Mucosa of gallbladder (tissue), 1 donor: Measurements from ENCODE around the gene SPATA16. TPM values are rescaled to one million over a fixed set of nuclear protein-coding genes. Genes with fewer than 3 reads are reported as not detected.
"Not testable (repeated sequence)": the region's sequence is repeated elsewhere in the genome, so short reads cannot be mapped to it uniquely, and the experiment has no call there.

Source experiments
- DNase-seq: peaks from one replicate; pipeline ENCODE4 v3.0.0-alpha.2; 2020; ENCODE audit warnings: low spot score
- total RNA-seq: library from RNA; stranded (reverse); gene quantifications from one replicate; pipeline ENCODE4 v1.2.1, GENCODE V29; 2021
- donor health status: DM: no; HTN: no; CAD: no.

SPATA16 gene
- total RNA-seq, 1 donor from 2014 or later = not detected

DNA sequence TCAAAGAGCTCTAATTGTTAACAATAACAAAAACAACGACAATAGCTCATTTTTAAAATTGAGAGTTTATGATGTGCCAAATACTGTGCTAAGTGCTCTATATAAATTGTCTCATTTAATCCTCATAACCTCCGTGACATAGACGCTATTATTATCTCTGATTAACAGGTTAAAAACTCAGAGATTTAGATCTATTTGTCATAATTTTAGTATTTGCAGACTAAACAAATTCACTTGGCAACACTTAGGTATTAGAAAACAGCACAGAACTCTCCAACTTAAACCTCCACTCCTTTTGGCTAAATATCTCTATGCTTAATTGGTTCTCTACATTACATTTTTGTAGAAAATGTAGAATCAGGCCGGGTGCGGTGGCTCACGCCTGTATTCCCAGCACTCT lies 136.4 kb downstream of the SPATA16 start:
- no peak for DNase-seq

DNA sequence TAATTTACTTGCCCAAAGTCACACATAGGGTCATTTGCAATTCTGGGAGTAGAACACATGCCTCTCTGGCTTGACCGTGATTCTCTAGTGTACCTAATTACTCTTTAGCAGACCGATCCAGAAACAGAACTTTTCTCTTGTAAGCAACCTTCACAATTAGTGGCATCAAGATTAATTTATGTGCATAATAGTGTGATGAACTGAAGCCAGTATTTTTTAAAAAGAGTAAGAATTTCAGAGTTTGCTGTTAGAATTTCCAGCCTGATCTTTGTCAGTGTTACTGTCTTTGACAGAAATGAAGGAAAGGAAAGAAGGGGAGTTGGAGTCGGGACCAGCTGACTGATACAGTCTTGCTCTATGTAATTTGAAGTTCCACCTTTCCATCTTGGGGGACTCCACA lies 137.1 kb downstream of the SPATA16 start:
- DNase-seq = no peak

DNA sequence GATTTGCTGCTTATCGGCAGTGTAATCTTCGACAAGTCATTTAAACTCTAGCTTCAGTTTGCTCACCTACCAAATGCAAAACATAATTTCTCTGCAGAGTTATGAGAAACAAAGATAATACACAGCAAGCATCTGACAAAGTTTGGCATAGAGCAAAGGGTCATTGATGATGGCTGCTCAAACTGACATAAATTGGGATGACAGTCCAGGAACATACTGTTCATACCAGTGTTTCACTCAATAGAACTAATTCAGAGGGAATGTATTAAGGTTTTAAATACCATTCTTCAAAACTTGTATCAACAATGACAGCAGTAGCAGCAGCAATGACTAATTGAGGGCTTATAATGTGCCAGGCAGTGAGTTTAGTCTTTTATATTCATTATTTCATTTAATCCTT lies 137.6 kb downstream of the SPATA16 start:
- DNase-seq = no peak

DNA sequence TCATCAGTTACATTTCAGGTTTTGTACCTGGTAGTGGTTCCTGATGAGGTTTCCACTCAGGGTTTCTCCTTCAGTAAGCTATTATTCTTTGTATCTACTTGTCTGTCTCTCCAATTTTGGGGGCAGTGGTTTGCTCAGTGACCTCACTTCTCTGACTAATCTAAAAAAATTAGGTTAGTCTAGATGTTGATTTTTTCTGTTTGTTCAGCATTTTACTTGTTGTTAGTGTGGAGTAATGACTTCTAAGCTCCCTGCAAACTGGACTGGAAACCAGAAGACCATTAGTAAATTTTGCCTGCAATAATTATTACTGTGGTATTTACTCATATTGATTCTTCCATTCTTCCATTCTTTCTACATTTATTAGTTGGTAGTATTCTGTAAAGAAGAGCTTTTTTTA lies 139.4 kb downstream of the SPATA16 start:
- no peak for DNase-seq

DNA sequence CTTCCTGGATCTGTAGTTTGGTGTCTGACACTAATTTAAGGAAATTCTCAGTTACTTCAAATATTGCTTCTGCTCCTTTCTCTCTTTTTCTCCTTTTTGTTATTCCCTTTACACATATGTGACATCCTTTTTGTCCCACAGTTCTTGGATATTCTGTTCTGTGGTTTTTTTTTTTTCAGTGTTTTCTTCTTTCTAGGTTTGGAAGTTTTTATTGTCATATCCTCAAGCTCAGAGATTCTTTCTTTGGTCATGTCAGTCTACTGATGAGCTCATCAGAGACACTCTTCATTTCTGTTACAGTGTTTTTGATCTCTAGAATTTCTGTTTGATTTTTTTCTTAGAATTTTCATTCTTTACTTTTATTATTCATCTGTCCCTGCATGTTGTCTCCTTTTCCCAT lies 140.5 kb downstream of the SPATA16 start:
- no peak for DNase-seq

DNA sequence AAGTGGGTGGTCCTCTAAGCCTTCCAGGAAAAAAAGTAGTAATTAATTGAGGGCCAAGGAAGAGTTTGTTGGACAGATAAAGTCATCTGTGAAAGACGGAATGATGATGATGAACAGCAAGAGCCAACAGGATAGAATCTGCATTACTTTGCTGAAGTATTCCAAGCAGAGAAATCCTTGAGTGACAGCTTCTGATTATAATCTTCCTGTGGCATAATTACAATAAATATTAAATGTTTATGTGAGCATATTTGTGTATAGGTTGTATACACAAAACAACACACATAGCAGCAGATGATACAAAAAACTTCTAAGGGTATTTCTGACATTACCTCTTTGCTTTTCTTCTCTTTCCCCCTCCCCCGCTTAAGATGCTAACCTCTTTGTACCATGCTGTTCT lies 147.6 kb downstream of the SPATA16 start:
- DNase-seq = no peak

DNA sequence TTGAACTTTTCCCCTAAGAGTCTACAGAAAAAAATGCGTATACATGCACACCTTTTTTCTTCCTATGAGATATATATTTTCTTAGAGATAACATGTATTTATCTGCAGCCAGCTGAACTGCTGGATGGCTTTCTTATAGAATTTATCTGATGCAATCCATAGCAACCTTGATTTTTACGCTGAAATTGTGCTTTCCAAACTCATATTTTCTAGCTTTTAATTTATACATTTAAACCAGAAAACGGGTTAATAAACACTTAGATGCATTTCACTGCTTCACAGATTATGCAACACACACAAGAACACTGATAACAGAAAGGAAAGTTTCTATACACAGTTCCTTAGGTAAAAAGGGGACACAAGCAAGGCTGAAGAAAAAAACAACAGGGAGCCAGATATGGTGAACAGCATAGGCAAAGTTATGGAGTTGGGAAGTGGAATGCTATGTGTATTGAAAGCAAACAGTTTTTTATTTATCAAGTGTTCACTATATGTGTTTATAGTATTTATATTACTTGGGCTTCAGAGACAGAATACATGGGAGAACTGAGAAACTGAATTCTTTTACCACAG lies 149.5 kb downstream of the SPATA16 start:
- DNase-seq = no peak

DNA sequence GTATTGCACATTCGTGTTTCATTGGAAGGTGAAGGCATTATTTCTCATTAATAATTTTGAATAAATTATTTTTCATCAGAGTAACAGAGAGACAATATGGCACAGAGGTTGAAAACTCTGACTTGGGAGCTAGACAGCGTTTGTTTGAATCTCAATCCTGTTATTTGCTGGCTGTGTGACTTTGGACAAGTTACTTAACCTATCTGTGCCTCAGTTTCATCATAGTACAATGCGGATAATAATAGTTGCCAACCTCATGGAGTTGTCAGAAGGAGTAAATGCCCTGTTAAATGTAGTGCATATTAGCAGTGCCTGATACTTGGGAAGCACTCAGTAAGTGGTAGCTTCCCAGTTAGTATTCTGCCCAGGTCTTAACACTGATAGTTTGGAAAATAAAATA lies 151.7 kb downstream of the SPATA16 start:
- DNase-seq = no peak

DNA sequence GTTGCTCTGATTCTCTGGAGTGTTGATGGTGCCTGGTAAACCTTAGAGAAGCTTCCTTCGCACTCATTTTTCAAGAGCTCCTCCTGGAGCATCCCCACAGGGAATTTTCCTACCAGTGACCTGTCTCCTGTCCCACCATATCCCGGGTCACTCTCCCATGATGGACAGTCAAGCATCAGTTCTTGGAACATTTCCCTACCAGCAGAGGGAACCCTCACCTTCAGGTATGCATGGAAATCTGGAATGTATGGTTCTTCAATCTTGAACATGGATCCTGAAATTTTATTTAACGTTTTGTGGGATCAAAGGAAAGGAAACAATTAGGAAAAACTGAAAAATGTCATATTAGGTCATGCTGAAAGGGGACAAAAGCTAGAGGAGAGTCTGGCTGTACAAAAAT lies 153.8 kb downstream of the SPATA16 start:
- no peak for DNase-seq

DNA sequence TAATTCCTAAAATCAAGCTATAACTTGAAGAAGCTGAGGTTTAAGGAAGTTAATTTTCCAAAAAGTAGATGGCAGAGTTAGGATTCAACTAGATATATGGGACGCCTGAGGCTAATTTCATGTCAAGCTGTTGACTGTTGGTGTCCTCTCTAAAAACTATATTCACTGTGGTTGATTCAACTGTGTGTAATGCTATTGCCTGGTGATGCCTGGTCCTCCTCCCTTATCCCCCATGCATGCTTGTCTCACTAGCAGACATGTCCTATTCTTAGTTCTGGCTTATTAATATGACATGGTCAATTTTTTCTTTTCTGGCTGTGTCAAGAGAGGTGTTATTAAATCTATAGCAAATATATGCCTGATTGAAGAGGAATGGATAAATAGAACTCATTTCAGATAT lies 156.1 kb downstream of the SPATA16 start:
- DNase-seq = no peak

DNA sequence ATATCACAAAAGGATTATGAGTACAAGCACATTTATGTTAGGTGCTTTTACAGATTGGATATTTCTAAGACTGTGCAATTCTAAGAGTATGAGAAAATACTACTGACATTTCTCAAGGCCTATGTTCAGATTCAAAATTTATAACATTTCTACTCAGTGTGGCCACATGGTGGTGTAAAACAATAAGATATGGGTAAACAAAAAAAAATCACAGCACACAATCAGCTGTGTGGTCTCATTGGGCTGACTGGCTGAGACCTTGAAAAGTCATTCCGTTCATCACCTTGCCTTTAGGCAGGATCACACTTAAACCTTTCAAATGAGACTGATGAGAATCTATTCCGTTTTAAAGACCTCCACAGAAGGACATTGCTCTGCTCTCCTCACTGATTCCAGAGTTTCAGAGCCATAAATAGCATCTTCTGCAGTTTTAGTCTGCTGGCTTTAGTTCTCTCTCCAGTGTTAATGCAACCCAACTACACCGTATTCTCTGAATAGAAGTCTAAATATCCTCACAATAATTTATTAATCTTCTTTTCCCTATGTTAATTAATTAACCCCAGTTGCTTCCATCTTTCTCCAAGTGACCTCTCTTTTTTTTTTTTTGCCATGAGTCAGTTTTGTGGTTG lies 158.2 kb downstream of the SPATA16 start:
- no peak for DNase-seq

DNA sequence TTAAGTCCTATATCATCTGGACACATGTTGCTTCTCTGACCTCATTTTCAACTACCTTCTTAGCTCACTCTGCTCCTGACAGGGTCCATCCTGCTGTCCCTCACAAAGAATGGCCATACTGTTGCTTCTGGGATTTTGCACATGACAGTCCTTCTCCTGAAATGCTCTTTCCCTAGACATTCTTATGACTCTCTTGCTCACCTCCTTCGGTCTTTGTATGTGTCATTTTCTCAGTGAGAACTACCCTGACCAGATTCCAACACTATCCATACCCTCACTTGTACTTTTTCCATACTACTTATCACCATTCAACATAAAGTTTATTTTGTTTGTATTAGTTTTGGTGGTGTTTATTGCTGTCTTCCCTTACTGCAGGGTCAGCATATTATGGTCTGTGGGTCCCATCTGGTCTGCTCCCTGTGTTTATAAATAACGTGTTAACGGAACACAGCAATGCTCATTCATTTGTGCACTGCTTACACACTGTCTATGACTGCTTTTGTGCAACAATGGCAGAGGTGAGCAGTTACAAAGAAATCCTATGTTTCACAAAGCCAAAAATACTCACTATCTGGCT lies 159.5 kb downstream of the SPATA16 start:
- no peak for DNase-seq

DNA sequence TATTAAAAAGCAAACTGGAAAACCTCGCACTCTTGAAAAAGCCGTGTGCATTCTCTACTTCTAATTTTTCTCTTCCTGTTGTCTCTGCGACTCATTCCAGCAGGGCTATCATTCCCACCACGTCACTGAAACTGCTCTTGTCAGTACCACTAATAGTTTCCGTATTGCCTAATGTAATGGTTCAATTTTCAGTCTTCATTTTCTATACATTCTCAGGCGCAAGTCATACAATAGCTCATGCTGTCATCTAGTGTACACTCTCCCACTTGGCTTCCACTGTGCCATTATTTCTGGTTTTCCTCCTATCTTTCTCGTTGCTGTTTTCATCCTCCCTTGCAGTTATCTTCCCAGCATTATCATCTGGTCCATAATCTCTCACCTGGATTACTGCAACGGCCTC lies 160.2 kb downstream of the SPATA16 start:
- no peak for DNase-seq

DNA sequence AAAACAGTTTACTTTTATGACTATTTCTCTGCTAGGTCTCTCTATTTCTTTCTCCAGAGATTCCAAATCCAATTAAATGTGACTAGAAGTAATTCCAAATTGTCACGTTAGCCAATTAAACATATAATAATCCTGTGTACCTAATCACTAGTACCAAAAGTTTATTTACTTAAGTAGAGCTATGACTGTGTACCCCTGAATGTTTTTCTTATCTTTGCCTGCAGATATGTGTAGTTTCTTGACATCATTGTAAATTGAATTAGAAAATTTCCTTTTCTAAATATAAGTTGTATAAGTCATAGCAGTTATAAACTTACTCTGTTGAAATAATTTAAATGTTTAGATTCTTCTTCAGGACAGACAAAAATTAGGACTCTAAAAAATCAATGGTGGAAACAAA lies 163.3 kb downstream of the SPATA16 start:
- DNase-seq = no peak

DNA sequence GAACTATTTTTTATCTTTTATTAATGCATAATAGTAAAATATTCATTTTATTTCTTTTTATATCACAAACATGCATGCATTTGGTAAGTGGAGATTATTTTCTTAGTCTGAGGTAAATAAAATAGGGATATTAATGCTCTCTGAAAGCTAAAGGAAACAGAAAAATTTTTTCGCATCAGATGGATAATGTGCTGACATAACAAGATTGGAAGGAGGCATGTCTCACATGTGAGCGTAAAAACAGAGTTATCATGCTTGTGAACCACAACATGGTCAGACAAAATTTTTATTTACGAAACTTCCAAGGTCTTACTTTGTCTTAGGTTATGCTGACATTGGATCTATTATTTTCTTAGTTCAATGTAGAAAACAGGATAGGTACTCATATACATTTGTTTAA lies 166.1 kb downstream of the SPATA16 start:
- no peak for DNase-seq

DNA sequence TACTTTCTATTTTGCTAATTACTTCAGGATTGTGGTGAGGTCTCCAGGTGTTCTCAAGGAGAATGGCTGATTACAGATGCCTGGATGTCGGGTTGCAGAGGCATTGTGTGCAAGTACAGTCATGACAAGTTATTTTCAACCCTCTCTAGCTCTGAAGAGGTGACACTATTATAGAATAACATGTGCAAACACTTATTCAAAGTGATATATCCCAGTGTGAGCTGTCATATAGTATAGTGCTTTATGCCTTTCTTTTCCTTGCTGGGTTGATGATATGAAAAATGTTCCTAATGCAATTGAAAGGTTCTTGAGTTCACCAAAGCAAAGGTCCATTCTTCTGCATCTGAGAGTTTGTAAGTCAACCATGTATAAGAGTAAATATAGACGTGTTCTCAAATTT lies 167.2 kb downstream of the SPATA16 start:
- no peak for DNase-seq

DNA sequence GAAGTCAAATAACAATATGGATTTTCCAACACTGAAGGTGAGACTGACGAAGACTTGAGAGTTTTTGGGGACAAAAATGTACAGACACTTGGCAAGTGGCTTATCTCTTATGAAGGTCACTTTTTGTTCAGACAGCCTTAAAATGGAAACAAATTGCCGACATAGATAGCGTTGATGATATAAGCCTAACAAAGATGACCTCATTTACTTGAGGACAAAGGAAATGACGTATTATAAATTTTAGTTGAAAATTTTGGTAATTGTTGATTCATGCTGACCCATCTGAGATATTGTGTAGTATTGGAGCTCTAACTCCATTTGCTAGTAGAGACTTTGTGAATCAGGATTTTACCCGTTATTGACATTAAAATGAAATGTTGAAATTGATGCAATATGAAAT lies 168.3 kb downstream of the SPATA16 start:
- no peak for DNase-seq

DNA sequence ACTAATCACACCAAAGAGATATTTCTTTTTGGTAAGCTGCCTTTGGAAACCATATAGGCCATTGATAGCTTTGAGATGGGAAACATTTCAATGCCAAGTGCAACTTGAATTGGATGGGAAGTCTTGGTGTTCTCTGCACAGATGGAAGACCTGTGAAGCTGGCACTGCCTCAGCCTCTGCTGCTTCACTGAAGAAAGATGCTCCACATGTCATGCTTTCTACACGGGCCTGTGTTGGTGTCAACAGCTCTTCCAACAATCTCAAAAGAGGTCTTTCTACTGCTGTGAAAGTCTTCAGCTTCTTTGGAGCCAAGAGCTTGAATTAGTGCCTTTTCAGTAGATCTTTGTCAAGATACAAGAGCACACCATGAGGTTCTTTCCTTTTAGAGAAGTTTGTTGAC lies 169.0 kb downstream of the SPATA16 start:
- DNase-seq = no peak

DNA sequence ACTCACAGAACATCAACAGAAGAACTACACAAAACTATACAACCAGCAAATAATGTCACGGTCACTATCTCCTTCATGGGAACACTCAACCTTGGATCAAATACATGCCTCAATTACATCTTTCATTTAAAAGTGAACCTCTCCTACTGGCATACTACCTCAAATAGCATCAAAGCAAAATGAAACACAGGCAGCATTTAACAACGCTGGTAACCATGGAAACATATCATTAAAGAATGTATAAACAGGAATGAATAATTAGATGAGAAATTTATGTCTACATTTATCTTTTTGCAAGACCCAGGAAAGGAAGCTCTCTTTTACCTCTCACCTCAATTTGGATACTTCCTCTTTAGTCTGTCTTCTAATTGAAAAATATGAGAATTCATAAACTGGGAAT lies 172.4 kb downstream of the SPATA16 start:
- DNase-seq = no peak

DNA sequence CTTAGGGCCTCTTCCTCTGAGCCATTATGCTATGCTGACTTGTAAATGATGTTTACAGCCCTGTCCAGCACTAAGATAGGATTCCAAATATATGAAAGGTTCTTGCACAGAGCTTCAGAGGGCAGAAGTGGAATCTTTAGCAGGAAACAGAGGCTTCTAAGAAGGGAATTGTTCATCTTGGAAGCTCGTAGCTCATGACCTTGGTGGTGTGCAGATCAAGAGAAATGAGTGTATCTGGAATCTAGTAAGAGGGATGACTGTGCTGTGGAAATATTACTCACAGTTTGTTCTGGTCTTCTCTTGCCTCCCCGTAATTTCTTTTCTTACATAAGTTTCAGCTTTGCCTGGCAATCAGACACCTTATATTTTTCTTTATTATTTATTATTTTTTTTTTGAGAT lies 175.8 kb downstream of the SPATA16 start:
- no peak for DNase-seq

DNA sequence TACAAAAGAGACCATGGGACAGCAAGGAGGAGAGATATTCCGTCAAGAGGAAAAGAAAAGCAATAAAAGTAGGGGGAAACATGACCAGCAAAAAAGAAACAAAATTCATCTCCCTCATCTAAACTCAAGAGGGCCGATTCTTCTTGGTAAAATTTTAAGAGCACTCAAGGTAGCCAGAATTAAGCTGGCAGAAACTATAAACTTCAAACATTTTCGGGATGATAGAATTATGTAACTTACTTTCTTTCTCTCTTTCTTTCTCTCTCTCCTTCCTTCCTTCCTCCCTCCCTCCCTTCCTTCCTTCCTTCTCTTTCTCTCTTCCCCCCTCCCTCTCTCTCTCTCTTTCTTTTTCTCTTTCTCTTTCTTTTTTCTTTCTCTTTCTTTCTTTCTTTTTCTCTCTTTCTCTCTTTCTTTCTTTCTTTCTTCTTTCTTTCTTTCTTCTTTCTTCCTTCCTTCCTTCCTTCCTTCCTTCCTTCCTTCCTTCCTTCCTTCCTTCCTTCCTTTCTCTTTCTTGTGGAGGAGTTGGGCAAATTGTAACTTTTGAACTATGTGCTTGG lies 180.3 kb downstream of the SPATA16 start:
- not testable (repeated sequence) for DNase-seq

DNA sequence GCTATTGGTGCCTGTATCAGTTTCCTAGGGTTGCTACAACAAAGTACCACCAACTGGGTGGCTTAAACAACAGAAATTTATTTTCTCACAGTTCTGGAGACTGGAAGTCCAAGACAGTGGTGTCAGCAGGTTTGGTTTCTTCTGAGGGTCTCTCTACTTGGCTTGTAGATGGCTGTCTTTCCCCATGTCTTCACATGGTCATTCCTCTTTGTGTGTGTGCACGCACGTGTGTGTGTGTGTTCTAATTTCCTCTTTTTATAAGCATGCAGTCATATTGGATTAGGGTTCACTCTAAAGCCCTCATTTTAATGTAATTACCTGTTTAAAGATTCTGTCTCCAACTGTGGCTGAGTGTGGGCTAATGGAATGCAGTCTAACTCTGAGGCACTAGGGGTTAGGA lies 182.5 kb downstream of the SPATA16 start:
- no peak for DNase-seq

DNA sequence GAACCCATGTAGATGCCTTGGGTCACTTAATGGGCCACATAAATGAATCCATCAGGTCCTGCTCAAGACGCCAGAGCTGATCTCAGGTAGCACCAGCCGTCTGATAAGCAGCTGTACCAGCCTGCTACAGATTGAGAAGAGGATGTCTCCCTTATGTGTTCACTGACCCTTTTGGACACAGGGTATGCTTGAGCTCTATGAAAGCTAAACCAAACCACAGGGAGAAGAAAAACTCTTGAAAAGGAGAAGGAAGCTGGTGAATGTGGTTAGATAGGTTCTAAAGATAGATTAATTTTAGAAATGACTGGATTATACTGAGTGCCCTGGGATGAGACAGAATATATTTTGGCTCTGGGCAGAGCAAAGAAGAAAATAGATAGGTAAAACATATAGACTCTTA lies 187.5 kb downstream of the SPATA16 start:
- DNase-seq = no peak

DNA sequence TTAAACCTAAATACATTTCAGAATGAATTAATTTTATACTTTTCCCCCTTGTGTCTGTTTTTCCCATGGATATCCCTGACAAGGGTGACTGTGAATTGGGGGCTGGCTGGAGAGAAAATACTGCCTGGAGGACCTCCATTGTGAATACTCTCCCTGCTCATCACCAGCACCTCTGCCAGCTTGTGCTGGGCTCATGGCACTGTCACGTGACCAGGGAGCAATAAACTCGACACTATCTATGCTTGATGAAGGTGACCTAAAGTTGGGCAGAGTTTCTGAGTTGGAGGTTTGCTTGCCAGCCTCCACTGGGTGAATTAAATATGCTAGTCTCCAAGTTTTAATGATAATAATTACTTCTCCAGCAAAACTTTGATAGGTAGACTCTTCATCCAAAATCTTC lies 189.5 kb downstream of the SPATA16 start:
- no peak for DNase-seq
